ENCODE results near the gene SCOC.

DNA sequence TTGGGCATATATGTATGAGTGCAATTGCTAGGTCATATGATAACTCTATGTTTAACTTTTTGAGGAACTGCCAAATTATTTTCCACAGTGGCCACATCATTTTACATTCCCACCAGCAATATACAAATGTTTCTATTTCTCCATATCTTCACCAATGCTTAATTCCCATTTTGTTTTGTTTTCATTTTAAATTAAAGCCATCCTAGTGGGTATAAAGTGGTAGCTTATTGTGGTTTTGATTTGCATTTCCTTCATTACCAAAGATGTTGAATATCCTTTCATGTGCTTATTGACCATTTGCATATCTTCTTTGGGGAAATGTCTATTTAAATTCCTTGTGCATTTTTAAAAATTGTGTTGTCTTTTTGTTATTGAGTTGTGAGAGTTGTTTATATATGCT is 36.7 kb upstream of the SCOC start:
- TF ChIP-seq, protein P1, sequence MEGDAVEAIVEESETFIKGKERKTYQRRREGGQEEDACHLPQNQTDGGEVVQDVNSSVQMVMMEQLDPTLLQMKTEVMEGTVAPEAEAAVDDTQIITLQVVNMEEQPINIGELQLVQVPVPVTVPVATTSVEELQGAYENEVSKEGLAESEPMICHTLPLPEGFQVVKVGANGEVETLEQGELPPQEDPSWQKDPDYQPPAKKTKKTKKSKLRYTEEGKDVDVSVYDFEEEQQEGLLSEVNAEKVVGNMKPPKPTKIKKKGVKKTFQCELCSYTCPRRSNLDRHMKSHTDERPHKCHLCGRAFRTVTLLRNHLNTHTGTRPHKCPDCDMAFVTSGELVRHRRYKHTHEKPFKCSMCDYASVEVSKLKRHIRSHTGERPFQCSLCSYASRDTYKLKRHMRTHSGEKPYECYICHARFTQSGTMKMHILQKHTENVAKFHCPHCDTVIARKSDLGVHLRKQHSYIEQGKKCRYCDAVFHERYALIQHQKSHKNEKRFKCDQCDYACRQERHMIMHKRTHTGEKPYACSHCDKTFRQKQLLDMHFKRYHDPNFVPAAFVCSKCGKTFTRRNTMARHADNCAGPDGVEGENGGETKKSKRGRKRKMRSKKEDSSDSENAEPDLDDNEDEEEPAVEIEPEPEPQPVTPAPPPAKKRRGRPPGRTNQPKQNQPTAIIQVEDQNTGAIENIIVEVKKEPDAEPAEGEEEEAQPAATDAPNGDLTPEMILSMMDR (IDR thresholded peaks at IDR 0.05), result no peak
- TF ChIP-seq POLR2AphosphoS5 (IDR thresholded peaks at IDR 0.05) (no peak), POLR2A (IDR thresholded peaks at IDR 0.05; ENCODE audit: low read depth) (no peak), EP300 (IDR thresholded peaks at IDR 0.05) (no peak)
